EL (cell line): ENCODE measurements around the gene HOATZ.

Source experiments
- DNase-seq: peaks from one replicate; pipeline ENCODE4 v3.0.0-alpha.2; 2016

The HOATZ gene

DNA sequence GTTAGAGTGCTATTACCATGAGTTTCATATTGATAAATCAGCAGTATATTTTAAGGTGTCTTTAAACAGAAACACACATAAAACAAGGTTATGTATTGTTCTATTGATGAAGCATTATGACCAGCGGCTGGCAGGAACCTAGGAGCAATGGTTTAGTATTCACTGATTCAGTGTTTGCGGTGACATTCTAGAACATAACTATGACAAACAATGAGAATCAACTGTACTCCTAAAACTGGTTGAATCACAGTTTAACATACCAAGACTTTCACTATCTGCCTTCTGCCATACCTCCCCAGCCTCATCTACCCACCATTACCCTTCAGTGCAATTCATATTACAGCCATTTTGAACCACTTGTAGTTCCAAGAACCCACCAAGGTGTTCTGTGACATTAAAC is 8.8 kb downstream of the HOATZ start:
- no peak for DNase-seq

- DNase-seq: no peak
Measured at GRCh38 chr11:111524056-111524455, 9.5 kb downstream of the HOATZ start.

- DNase-seq: no peak
Measured at GRCh38 chr11:111525456-111525855, 10.9 kb downstream of the HOATZ start.

DNA sequence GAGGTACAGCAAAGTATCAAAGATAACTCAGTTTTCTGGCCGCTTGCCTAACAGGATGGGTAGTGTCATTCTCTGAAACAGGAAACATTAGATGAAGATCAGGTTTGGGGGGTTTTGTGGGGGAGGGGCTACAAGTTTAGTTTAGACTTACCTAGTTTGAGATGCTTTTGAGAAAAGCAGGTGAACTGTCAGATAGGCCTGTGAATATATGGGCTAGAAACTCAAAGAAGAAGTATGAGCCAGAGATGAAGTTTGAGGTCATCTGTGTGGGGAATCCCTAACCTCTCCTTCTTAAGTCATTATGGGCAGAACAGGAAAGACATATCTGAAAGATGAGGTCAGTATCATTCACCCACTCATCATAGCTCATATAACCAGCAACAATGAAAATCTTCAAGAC is 11.9 kb downstream of the HOATZ start:
- peak; percentile 90 for DNase-seq

DNA sequence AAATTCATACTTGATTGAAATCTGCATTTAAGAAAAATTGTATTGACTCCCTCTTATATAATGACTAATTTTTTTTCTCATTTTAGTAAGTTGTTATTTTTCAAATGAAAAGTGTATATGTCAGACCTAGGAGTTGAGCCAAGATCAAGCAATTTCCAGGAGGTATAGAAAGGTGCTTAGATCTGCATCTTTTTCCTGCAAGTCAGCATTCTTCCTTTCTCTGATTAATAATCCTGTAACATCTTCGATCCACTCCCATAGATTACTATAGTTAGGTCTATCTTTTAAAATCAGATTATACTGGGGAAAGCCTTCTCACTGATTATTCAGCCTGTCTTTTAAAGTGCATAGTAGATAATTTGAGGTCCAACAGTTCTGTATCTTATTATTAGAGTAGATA is 12.7 kb downstream of the HOATZ start:
- DNase-seq: no peak

DNA sequence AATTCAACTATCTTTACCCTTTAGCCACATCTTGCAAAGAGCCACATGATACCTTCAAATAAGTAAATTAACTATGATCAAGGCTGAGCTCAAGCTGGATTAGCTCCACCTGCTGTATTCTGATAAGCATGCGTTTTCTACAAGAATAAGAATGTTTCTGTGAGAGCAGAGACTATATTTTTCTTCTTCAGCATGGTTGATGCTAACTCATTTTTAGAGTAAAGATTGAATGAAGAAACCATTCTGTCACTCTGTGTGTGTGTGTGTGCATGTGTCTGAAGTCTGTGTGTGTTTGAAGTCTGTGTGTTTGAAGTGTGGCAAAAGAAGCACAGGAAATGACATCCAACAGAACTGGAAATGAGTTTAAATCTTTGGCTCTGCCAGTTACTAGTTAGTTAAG is 14.0 kb downstream of the HOATZ start:
- no peak for DNase-seq

DNA sequence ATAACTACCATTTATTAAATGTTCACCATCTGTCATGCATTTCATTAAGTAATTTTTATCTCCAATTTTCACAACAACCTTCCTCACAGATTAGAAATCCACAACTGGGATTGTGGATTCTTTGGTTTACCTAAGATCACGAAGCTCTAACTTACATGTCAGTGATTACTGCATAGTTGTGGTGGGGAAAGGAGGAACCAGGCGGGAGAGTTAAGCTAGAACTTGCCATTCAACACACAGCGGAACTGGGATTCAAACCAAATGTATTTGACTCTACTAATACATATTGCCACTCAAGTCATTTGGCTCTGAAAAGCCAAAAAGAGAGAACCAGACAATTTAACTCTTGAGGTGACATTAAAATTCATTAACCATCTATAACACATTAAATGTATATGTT is 15.5 kb downstream of the HOATZ start:
- DNase-seq: peak; percentile 43

- DNase-seq: peak; percentile 46
Measured at GRCh38 chr11:111531136-111531535, 16.6 kb downstream of the HOATZ start.

DNA sequence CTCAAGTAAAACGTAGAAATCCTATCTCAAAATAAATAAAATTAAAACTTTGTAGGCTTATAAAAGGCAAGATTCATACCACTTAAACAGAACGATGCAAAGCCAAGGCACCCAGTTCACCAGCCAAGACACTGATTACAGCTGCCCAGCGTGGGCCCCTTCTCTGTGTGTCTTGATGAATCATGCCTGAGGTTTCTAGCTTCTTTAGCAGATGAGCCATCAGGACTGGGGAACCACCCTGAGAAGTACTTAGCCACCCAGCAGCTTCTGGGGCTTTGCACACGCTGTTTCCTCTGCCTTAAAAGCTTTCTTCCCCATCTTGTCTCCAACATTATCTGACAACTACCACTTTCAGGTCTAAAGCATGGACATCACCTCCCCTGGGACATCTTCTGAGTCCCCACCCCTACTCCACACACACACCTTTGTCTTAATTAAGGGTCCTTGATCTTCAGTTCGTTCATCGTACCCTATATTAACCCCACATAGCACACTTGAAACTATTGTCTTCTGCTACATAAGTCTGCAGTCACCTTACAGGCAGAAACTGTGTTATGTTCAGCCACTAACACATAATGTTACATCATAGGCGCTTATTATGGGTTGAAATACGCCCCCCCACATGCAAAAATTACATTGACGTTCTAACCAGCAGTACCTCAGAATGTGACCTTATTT is 17.2 kb downstream of the HOATZ start:
- DNase-seq: peak; percentile 94

GRCh38 chr11:111532365-111532709 is 17.8 kb downstream of the HOATZ start:
- no peak for DNase-seq

- DNase-seq: no peak
Measured at GRCh38 chr11:111535281-111535680, 20.7 kb downstream of the HOATZ start.

- no peak for DNase-seq
Measured at GRCh38 chr11:111537336-111537860, 22.8 kb downstream of the HOATZ start.

DNA sequence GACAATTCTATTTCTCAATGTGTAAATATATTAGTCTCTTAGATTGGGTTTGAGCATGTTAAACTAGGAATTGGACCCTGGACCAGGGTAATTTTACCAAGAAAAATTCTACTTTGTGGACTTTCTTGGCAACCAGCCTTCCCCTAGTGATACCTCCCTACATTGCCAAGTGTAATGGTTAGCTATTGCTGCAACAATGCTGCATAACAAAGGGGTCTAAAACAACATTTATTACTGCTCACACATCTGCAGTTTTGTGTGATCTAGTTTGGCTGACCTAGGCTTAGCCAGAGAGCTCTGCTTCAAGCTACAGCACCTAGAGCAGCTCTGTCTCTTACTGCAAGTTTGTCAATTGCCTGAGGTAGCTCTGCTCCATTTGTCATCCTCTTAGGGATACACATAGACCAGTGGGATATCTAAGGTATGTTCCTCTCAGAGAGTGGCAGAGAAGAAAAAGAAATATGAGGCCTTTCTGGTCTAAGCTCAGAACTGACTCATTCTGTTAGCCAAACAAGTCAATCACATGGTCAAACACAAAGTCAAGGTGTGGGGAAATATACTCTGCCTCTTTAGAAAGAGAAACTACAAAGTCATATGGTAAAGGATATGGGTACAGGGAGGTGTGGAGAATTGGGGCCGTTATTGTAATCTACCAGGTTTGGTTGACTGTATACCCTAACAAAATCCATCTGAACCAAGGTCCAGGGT is 24.0 kb downstream of the HOATZ start:
- DNase-seq: no peak

- no peak for DNase-seq
Measured at GRCh38 chr11:111539426-111540113, 25.0 kb downstream of the HOATZ start.

DNA sequence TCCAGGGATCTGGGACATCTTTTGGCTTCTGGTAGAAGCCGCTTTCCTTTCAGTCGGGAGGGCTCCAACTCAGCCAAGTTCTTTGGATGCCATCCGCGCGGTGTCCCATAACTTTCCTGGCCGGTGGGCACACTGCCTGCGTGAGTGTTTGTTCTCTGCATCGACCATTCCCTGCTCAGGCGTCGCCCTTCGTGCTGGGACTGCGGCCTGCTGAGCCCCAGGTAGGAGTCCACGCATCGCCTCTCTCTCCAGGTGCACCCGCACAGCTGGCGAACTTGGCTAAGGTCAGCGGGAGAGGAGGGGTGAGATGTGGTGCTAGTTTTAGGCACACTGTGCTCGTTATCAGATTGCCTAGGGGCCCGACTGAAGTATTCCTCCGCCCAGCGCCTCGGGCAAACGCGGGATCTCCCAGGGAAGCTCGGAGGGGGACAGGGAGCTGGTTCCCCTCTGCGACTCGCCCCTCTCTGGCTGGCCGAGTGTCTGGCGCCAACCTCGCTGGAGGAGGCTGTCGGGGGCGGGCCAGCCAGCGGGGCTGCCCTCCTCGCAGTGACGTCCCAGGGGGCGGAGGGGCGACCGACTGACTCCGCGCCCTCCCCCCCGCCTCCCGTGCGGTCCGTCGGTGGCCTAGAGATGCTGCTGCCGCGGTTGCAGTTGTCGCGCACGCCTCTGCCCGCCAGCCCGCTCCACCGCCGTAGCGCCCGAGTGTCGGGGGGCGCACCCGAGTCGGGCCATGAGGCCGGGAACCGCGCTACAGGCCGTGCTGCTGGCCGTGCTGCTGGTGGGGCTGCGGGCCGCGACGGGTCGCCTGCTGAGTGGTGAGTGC is 25.7 kb downstream of the HOATZ start, which contains the start of gene LAYN:
LAYN (plus strand) TSS at position 607 of the 823 bp plus-strand sequence; CDS start at position 731, 124 bp downstream.
- DNase-seq: peak; percentile 83

DNA sequence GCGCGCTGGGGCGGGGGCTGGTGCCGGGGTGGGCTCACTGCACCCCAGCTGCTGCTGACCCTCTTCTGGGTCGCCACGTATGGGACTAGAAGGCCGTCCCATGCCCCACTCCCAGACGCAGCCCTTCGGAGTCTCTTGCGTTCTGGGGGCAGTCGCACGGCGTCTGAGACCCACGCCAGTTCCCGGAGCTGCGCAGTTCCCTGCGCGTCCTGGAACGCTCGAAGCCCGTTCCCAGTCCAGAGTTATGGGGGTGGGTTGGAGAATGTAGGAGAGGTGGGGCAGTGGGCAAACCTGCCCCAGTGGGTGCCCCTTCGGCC is 26.3 kb downstream of the HOATZ start:
- DNase-seq: no peak

GRCh38 chr11:111541254-111542061 is 26.9 kb downstream of the HOATZ start:
- DNase-seq: peak; percentile 98

- no peak for DNase-seq
Measured at GRCh38 chr11:111542606-111543275, 28.2 kb downstream of the HOATZ start.

GRCh38 chr11:111548525-111548924 is 33.9 kb downstream of the HOATZ start:
- no peak for DNase-seq

- no peak for DNase-seq
Measured at GRCh38 chr11:111549196-111549868, 34.8 kb downstream of the HOATZ start.

DNA sequence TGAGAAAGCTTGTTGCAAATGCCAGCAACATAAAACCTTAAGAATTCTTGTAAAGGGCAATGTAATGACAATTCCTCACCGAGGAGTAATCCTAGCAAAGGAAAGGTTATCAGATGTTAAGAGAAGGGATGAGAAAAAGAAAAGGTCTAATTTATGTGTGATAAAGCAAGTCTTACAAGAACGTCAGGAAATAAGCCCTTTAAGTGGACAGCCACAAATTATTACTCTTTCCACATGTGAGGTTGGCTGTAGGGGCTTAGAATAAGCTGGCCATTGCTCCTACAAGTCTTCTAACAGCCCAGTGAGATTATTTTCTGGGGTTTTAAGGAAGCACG is 35.3 kb downstream of the HOATZ start:
- no peak for DNase-seq
